HEK293T (cell line): Measurements from ENCODE around the gene COL1A1.

Source experiments
- CTCF ChIA-PET: fragments of 350-600 bp; formaldehyde crosslinking; extraction: SDS; loops from one replicate; lab custom pipeline; 2021; ENCODE audit warnings: antibody characterized with exemption, inconsistent platforms; lab: Yijun Ruan, JAX
- POLR2A ChIA-PET: fragments of 350-600 bp; formaldehyde crosslinking; extraction: SDS; loops from one replicate; lab custom pipeline; 2020; ENCODE audit warnings: antibody characterized with exemption, inconsistent platforms; lab: Yijun Ruan, JAX
- DNase-seq: peaks from one replicate; pipeline ENCODE4 v3.0.0; 2012; ENCODE audit warnings: mixed read lengths; ENCODE audit errors: extremely low spot score
- ARNT ChIP-seq: fragments of 450-650 bp; IDR thresholded peaks from 2 replicates; pipeline ENCODE4 v1.6.1; 2017; ENCODE audit warnings: mild to moderate bottlenecking
- BHLHE40 ChIP-seq: fragments of 450-650 bp; IDR thresholded peaks from 2 replicates; pipeline ENCODE4 v1.6.1; 2016; ENCODE audit warnings: mild to moderate bottlenecking, moderate library complexity, borderline replicate concordance
- CTBP1 ChIP-seq: fragments of 450-650 bp; IDR thresholded peaks from 2 replicates; pipeline ENCODE4 v1.6.1; 2016; ENCODE audit warnings: borderline replicate concordance
- ELF4 ChIP-seq: fragments of 450-650 bp; IDR thresholded peaks from 2 replicates; pipeline ENCODE4 v1.6.1; 2017; ENCODE audit warnings: antibody characterized with exemption
- FOXA1 ChIP-seq: fragments of 450-650 bp; IDR thresholded peaks from 2 replicates; pipeline ENCODE4 v1.6.1; 2016; ENCODE audit warnings: mild to moderate bottlenecking
- FOXK2 ChIP-seq: fragments of 450-650 bp; IDR thresholded peaks from 2 replicates; pipeline ENCODE4 v1.6.1; 2016; ENCODE audit warnings: mild to moderate bottlenecking
- FOXM1 ChIP-seq: fragments of 450-650 bp; IDR thresholded peaks from 2 replicates; pipeline ENCODE4 v1.6.1; 2017; ENCODE audit warnings: mild to moderate bottlenecking, borderline replicate concordance
- HDGF ChIP-seq: fragments of 450-650 bp; IDR thresholded peaks from 2 replicates; pipeline ENCODE4 v1.6.1; 2017; ENCODE audit warnings: antibody characterized with exemption, borderline replicate concordance
- L3MBTL2 ChIP-seq: fragments of 450-650 bp; conservative IDR thresholded peaks from 2 replicates; pipeline ENCODE4 v1.6.1; 2016; ENCODE audit warnings: mild to moderate bottlenecking
- LEF1 ChIP-seq: fragments of 450-650 bp; IDR thresholded peaks from 2 replicates; pipeline ENCODE4 v1.6.1; 2017; ENCODE audit warnings: mild to moderate bottlenecking, borderline replicate concordance
- NFRKB ChIP-seq: fragments of 450-650 bp; IDR thresholded peaks from 2 replicates; pipeline ENCODE4 v1.6.1; 2016; ENCODE audit warnings: mild to moderate bottlenecking, moderate library complexity
- SP1 ChIP-seq: fragments of 450-650 bp; IDR thresholded peaks from 2 replicates; pipeline ENCODE4 v1.6.1; 2017
- SUZ12 ChIP-seq: fragments of 450-650 bp; IDR thresholded peaks from 2 replicates; pipeline ENCODE4 v1.6.1; 2016; ENCODE audit warnings: mild to moderate bottlenecking
- TARDBP ChIP-seq: fragments of 450-650 bp; IDR thresholded peaks from 2 replicates; pipeline ENCODE4 v1.6.1; 2016
- ZNF384 ChIP-seq: fragments of 450-650 bp; IDR thresholded peaks from 2 replicates; pipeline ENCODE4 v1.6.1; 2016
- TF ChIP-seq, protein P1 (sequence below): fragments of 450-650 bp; IDR thresholded peaks from 2 replicates; pipeline ENCODE4 v1.6.1; 2016

COL1A1 gene

DNA sequence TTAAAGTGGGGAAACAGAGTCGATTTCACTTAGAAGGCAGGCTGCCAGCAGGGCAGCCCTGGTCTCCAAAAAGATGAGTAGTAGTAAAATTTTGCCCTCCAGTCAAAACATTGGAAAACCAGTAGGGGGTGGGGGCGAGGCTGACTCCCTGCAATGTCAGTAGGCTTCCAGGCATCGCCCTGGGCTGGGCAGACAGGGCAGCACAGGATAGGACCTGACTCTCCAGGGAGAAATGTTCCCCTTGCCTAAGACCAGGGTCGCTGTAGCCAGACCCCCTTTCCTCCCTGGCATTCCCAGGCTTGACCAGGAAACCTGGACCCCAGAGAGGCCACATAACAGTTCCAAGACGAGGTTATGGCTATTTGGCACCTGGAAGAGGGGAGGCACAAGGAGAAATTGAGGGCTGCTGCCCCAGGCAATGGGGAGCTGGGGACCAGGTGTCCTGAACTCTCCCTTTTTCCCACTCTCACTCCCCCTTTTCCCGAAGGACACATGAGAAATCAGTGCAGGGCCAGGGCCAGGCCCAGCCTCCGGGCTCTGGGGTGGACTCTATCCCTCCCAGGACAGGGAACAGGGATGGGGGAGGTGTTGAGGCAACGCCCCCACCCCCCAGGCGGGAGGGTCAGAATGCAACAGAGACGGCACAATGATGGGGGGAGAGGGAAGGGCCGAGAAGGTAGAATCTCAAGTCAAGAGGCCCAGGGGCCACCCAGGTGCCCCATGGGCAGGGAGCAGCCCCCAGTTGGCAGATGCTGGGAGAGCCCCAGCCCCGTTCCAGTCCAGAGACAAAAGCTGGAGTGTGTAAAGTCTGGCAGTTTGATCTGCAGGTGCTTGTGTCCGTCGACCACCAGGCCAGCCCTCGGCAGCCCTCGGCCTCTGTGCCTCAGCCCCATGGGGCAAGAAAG lies 67.0 kb downstream of the COL1A1 start:
- no peak for DNase-seq
- ChIA-PET CTCF (interaction anchor here (0.7 to 1.7 kb wide), 2 partner anchors 23 to 27 kb away, joined by 3 to 9 read pairs; no protein-coding TSS in a partner anchor), POLR2A (interaction anchor here (1.2 to 1.4 kb wide), 2 partner anchors 18 to 27 kb away, joined by 3 to 6 read pairs; no protein-coding TSS in a partner anchor)
- TF ChIP-seq ZNF384 (no peak), FOXM1 (no peak), FOXK2 (no peak), TARDBP (no peak), ARNT (no peak), CTBP1 (no peak), L3MBTL2 (no peak), FOXA1 (no peak), HDGF (no peak), LEF1 (no peak), ELF4 (no peak), SUZ12 (no peak), BHLHE40 (no peak), SP1 (no peak), NFRKB (no peak)
- TF ChIP-seq, protein P1, sequence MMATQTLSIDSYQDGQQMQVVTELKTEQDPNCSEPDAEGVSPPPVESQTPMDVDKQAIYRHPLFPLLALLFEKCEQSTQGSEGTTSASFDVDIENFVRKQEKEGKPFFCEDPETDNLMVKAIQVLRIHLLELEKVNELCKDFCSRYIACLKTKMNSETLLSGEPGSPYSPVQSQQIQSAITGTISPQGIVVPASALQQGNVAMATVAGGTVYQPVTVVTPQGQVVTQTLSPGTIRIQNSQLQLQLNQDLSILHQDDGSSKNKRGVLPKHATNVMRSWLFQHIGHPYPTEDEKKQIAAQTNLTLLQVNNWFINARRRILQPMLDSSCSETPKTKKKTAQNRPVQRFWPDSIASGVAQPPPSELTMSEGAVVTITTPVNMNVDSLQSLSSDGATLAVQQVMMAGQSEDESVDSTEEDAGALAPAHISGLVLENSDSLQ = no peak

DNA sequence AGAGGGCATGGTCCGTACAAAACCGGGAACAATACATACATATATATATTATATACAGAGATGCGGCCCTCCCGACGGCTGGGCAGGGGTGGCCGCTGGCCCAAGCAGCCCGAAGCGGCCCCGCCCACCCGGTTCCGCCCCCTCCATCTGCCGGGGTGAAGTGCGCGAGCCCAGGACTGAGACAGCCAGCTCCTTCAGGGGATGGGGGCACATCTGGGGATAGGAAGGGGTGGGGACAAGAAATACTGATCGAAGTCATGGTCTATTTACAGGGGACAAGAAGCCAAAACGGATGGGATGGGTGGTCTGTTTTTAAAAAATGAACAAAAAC lies 67.7 kb downstream of the COL1A1 start:
- no peak for DNase-seq
- POLR2A ChIA-PET = interaction anchor here (0.8 to 1.4 kb wide), 2 partner anchors 10 to 27 kb away, joined by 3 read pairs; no protein-coding TSS in a partner anchor
- TF ChIP-seq NFRKB (no peak), L3MBTL2 (no peak), CTBP1 (no peak), SUZ12 (no peak), FOXA1 (no peak), FOXM1 (no peak), HDGF (no peak), FOXK2 (no peak), LEF1 (no peak), ARNT (no peak)
- CTCF ChIA-PET = no interaction called here
